ENCODE results near the gene MACF1.

- TF ChIP-seq POLR2A (IDR thresholded peaks at IDR 0.05; ENCODE audit: low read depth), result no peak
- TF ChIP-seq EP300 (IDR thresholded peaks at IDR 0.05), result no peak
- no peak for TF ChIP-seq CTCF (IDR thresholded peaks at IDR 0.05)
- no peak for TF ChIP-seq POLR2AphosphoS5 (IDR thresholded peaks at IDR 0.05)
Measured at GRCh38 chr1:39189592-39190041, 14.9 kb upstream of the MACF1 start.

Data from esophagus muscularis mucosa (tissue), 4 donors.